CD8-positive, alpha-beta memory T cell (primary cell): ENCODE results near the gene RCC1. TPM values are rescaled to one million over a fixed set of nuclear protein-coding genes. Genes with fewer than 3 reads are reported as not detected.
"Not testable (repeated sequence)": the region's sequence is repeated elsewhere in the genome, so short reads cannot be mapped to it uniquely, and the experiment has no call there.

ENCODE experiments used
- CTCF ChIA-PET: fragments of 350-600 bp; sonication (Branson Sonifier 250); formaldehyde crosslinking; loops from one replicate; lab custom pipeline; 2021; ENCODE audit warnings: antibody characterized with exemption; lab: Charles Lee
- POLR2A ChIA-PET: fragments of 350-600 bp; sonication (Branson Sonifier 250); formaldehyde crosslinking; loops from one replicate; lab custom pipeline; 2021; ENCODE audit warnings: antibody characterized with exemption; lab: Charles Lee
- DNase-seq, 5 donors: peaks; one replicate each; pipeline versions ENCODE4 v3.0.0 to v3.0.0-alpha.2; 2020 to 2022; ENCODE audit warnings: mixed read lengths in 1 of 5
- H3K27ac ChIP-seq: one replicate; pipeline ENCODE4 v1.7.0; 2013; ENCODE audit warnings: low read depth, mild to moderate bottlenecking, low read length, moderate library complexity
- H3K27me3 ChIP-seq: 2 replicates; pipeline ENCODE4 v1.7.0; 2013; ENCODE audit warnings: low read length, mild to moderate bottlenecking; ENCODE audit not compliant: insufficient read depth, poor library complexity, severe bottlenecking
- H3K36me3 ChIP-seq: 2 replicates; pipeline ENCODE4 v1.7.0; 2013; ENCODE audit warnings: mild to moderate bottlenecking, low read length, moderate library complexity; ENCODE audit not compliant: insufficient read depth
- H3K4me1 ChIP-seq: 2 replicates; pipeline ENCODE4 v1.7.0; 2013; ENCODE audit warnings: mild to moderate bottlenecking, low read length, moderate library complexity; ENCODE audit not compliant: insufficient read depth
- H3K4me3 ChIP-seq: 2 replicates; pipeline ENCODE4 v1.7.0; 2013; ENCODE audit warnings: mild to moderate bottlenecking, low read length
- H3K9me3 ChIP-seq: 2 replicates; pipeline ENCODE4 v1.7.0; 2013; ENCODE audit warnings: mild to moderate bottlenecking, low read length
- H3K27ac Mint-ChIP-seq, 8 donors: one replicate each; pipeline ENCODE4 v1.8.0; 2020 to 2021; ENCODE audit warnings: mixed read lengths in 8 of 8, mild to moderate bottlenecking in 6 of 8, inconsistent platforms in 3 of 8, moderate library complexity in 3 of 8
- H3K27me3 Mint-ChIP-seq, 2 donors: one replicate each; pipeline ENCODE4 v1.8.0; 2020 to 2021; ENCODE audit warnings: mixed read lengths in 2 of 2, mild to moderate bottlenecking in 1 of 2, moderate library complexity in 1 of 2
- H3K36me3 Mint-ChIP-seq, 3 donors: one replicate each; pipeline ENCODE4 v1.8.0; 2020 to 2021; ENCODE audit warnings: mixed read lengths in 3 of 3, inconsistent platforms in 1 of 3, mild to moderate bottlenecking in 1 of 3
- H3K4me1 Mint-ChIP-seq, 3 donors: one replicate each; pipeline ENCODE4 v1.8.0; 2020 to 2021; ENCODE audit warnings: mixed read lengths in 3 of 3, inconsistent platforms in 1 of 3, mild to moderate bottlenecking in 1 of 3
- H3K4me3 Mint-ChIP-seq, 7 donors: one replicate each; pipeline ENCODE4 v1.8.0; 2020 to 2021; ENCODE audit warnings: mixed read lengths in 7 of 7, mild to moderate bottlenecking in 6 of 7, moderate library complexity in 4 of 7, inconsistent platforms in 2 of 7
- H3K9me3 Mint-ChIP-seq, 5 donors: one replicate each; pipeline ENCODE4 v1.8.0; 2020 to 2022; ENCODE audit warnings: mixed read lengths in 5 of 5, mild to moderate bottlenecking in 3 of 5, moderate library complexity in 2 of 5, inconsistent platforms in 1 of 5
- polyA plus RNA-seq: library from polyadenylated mRNA; unstranded; fragments of 300-500 nt; fragmentation: Illumina TruSeq; gene quantifications from one replicate; pipeline ENCODE4 v1.2.3, GENCODE V29; 2021
- total RNA-seq, 2 experiments: library from RNA; stranded (reverse); gene quantifications; one replicate each; pipeline ENCODE4 v1.2.3, GENCODE V29; 2021

RCC1 gene
- total and polyA plus RNA-seq, 3 experiments from 2014 or later = 14.0 to 116 (median 115) TPM

DNA sequence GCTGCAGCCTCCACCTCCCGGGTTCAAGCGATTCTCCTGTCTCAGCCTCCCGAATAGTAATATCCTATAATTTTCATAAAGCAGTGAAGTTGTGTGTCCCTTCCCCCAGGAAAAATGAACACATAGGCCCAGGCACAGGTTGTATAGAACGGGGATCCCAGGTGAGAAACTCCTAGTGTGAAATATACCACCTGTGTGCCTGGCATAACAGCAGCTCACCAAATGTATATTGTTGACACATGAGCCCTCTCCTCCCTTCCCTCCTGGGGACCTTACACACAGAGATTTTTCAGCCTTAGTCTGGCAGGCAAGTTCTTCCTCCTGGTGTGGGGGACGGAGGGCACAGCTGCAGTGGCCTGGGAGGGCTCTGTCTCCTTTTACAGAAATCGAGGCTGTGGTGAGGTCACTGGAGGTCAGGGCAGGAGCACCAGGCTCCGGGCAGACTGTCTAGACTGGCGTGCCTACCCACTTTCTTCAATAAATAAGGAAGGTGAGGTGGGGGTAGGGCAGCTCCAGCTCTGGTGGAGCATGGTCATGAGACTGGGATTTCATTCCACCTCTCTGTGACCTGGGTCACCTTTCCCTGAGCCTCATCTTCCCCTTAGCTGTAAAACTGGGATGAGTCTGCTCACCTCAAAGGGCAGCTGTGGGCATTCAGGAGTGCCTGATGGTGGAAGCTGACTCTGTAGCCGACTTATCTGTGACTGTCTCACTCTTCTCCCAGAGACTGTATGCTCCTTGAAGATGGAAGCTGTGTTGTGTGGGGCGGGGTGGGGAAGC is 14.3 kb downstream of the RCC1 start:
- CTCF ChIA-PET = interaction anchor here (0.8 kb wide), 2 partner anchors 61 to 357 kb away, joined by 3 to 4 read pairs; no protein-coding TSS in a partner anchor

DNA sequence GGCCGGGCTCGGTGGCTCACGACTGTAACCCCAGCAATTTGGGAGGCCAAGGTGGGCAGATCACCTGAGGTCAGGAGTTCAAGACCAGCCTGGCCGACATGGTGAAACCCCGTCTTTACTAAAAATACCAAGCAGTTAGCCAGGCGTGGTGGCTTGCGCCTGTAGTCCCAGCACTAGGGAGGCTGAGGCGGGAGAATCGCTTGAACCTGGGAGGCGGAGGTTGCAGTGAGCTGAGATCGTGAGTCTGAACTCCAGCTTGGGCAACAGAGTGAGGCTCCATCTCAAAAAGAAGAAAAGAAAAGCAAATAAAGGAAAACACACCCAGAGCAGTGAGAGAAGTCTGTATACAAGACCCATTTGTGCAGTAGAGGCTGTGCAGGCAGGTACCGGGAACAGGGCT is 15.0 kb downstream of the RCC1 start:
- H3K4me3 Mint-ChIP-seq = peak overlapping the region in 1 of 7 donors; percentile 40
- H3K36me3 ChIP-seq, DNase-seq, H3K9me3 Mint-ChIP-seq, H3K9me3 ChIP-seq, H3K27me3 ChIP-seq, H3K27me3 Mint-ChIP-seq, H3K4me3 ChIP-seq, H3K27ac Mint-ChIP-seq: not testable (repeated sequence)
- H3K4me1 ChIP-seq = peaks cover 18% of the 10 kb centered on the region
- ChIA-PET POLR2A (interaction anchor here (0.5 kb wide), 1 partner anchor 122 kb away, joined by 4 read pairs; no protein-coding TSS in a partner anchor), CTCF (interaction anchor here (1.2 kb wide), 1 partner anchor 61 kb away, joined by 4 read pairs; no protein-coding TSS in a partner anchor)
- H3K4me1 Mint-ChIP-seq = peaks cover 26 to 28% (median 27%) of the 10 kb centered on the region in 3 donors
- H3K36me3 Mint-ChIP-seq = peaks cover 0 to 12% (median 0%) of the 10 kb centered on the region in 3 donors
- H3K27ac ChIP-seq = peak overlapping the region; percentile 43

More for the DNA sequence above, 14.3 kb downstream of the RCC1 start:
- no peaks in the 10 kb centered on the region for H3K9me3 Mint-ChIP-seq
- Histone ChIP-seq H3K9me3 (no peaks in the 10 kb centered on the region), H3K27me3 (no peaks in the 10 kb centered on the region), H3K4me3 (no peak overlapping the region), H3K36me3 (no peaks in the 10 kb centered on the region), H3K4me1 (peaks cover 18% of the 10 kb centered on the region), H3K27ac (peak overlapping the region; percentile 43)
- DNase-seq = no peak
- POLR2A ChIA-PET = interaction anchor here (0.5 to 0.6 kb wide), 2 partner anchors 123 to 157 kb away, joined by 3 to 4 read pairs; no protein-coding TSS in a partner anchor
- peak overlapping the region in 2 of 8 donors; percentile 50 to 94 for H3K27ac Mint-ChIP-seq
- H3K4me3 Mint-ChIP-seq = peak overlapping the region in 6 of 7 donors; percentile 8 to 54 (median 38)
- peaks cover 0 to 3% of the 10 kb centered on the region in 2 donors for H3K27me3 Mint-ChIP-seq
- peaks cover 26 to 28% (median 27%) of the 10 kb centered on the region in 3 donors for H3K4me1 Mint-ChIP-seq
- peaks cover 0 to 12% (median 0%) of the 10 kb centered on the region in 3 donors for H3K36me3 Mint-ChIP-seq

DNA sequence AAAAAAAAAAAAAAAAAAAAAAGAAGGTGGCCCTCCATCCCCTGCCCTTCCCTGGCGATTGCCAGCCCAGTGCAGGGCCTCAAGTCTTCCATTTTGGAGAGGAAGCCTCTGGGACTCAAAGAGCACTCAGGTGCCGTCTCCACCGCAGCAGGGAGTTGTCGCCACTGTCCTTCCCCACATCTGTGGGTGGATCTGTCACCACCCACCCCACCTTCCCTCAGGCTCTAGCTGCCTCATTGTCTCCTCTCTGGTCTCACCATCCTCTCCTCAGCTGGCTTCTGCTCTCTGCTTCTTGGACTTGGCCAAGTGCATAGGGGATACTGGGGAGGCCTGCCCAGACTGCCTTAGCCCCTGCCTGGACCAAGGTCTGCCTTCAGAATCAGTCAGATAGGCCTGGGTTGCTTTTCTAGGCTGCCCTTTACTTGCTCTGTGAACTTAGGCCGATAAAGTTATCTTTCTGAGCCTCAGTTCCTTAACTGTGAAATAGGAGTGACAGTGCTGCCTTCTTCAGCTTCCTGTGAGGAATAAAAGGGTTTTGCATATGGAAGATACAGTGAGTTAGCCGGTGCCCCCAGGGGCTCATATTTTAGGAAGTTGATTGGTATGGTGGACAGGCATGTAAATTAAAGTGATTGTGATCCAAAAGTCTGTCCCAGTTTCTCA is 15.8 kb downstream of the RCC1 start:
- Histone ChIP-seq H3K9me3 (no peaks in the 10 kb centered on the region), H3K27ac (no peak overlapping the region), H3K4me1 (peaks cover 18% of the 10 kb centered on the region), H3K36me3 (no peaks in the 10 kb centered on the region), H3K4me3 (no peak overlapping the region), H3K27me3 (no peaks in the 10 kb centered on the region)
- H3K36me3 Mint-ChIP-seq = peaks cover 0 to 9% (median 0%) of the 10 kb centered on the region in 3 donors
- peaks cover 0 to 3% of the 10 kb centered on the region in 2 donors for H3K27me3 Mint-ChIP-seq
- H3K4me3 Mint-ChIP-seq = peak overlapping the region in 2 of 7 donors; percentile 6 to 55
- peak overlapping the region in 3 of 8 donors; percentile 1 to 69 (median 52) for H3K27ac Mint-ChIP-seq
- CTCF ChIA-PET = interaction anchor here (1.2 kb wide), 1 partner anchor 60 kb away, joined by 4 read pairs; no protein-coding TSS in a partner anchor
- H3K4me1 Mint-ChIP-seq = peaks cover 23 to 26% (median 24%) of the 10 kb centered on the region in 3 donors
- DNase-seq = no peak
- POLR2A ChIA-PET = interaction anchor here (0.6 kb wide), 1 partner anchor 283 kb away, joined by 9 read pairs; no protein-coding TSS in a partner anchor
- H3K9me3 Mint-ChIP-seq = no peaks in the 10 kb centered on the region

DNA sequence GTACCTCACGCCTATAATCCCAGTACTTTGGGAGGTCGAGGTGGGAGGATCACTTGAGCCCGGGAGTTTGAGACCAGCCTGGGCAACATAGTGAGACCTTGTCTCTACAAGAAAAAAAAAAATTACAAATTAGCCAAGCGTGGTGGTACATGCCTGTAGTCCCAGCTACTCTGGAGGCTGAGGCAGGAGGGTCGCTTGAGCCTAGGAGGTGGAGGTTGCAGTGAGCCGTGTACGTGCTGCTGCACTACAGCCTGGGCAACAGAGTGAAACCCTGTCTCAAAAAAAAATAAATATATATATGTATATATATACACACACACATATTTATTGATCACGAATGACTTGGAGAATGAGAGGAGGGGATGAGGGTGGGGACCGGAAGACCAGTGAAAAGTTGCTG is 16.7 kb downstream of the RCC1 start:
- DNase-seq, POLR2A ChIA-PET, H3K27me3 ChIP-seq, CTCF ChIA-PET, H3K27ac ChIP-seq, H3K27ac Mint-ChIP-seq, H3K9me3 Mint-ChIP-seq, H3K9me3 ChIP-seq, H3K36me3 Mint-ChIP-seq, H3K4me3 ChIP-seq, H3K27me3 Mint-ChIP-seq, H3K36me3 ChIP-seq: not testable (repeated sequence)
- Mint-ChIP-seq H3K4me3 (peak overlapping the region in 1 of 7 donors; percentile 6), H3K4me1 (peaks cover 16 to 18% (median 17%) of the 10 kb centered on the region in 3 donors)
- H3K4me1 ChIP-seq = peaks cover 15% of the 10 kb centered on the region

DNA sequence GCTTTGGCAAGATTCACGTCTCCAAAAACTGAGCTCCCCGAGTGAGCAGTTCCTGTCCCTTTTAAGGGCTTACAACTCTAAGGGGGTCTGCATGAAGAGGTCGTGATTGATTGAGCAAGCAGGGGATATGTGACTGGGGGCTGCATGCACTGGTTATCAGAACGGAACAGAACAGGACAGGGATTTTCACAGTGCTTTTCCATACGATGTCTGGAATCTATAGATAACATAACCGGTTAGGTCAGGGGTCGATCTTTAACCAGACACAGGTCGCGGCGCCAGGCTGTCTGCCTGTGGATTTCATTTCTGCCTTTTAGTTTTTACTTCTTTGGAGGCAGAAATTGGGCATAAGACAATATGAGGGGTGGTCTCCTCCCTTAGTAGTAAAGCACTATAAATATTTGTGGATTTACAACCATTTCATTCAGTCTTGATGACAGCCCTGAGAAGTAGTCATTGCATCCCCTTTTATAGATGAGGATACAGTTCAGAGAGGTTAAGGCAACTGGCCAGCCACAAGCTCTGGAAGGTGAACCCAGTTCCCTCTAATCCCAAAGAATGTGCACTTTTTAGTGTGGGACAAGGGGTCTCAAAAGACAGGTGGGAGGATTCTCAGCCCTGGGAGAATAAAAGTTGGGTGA is 19.3 kb downstream of the RCC1 start:
- H3K9me3 ChIP-seq, DNase-seq, H3K4me1 ChIP-seq, H3K4me3 ChIP-seq, H3K4me1 Mint-ChIP-seq, H3K9me3 Mint-ChIP-seq, POLR2A ChIA-PET, H3K36me3 Mint-ChIP-seq, H3K36me3 ChIP-seq, H3K27me3 Mint-ChIP-seq, H3K4me3 Mint-ChIP-seq, CTCF ChIA-PET, H3K27me3 ChIP-seq: not testable (repeated sequence)
- peak overlapping the region in 1 of 8 donors; percentile 76 for H3K27ac Mint-ChIP-seq
- H3K27ac ChIP-seq = peak overlapping the region; percentile 39

DNA sequence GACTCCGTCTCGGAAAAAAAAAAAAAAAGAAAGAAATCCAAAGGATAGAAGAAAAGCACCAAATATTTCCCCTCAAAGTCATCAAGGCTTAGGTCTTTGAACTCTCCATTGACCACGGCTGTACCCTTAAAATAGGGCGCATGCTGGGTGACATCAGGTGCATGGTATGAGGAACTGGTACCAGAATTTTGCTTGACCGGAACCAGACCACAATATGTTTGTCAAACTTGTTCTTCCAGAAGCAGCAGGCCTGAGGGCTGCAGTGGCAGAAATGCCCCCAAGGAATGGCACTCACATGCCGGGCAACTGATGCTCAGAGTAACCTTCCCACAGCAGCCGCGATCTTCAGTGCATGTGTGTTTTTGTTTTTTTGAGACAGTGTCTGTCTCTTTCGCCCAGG is 21.0 kb downstream of the RCC1 start:
- H3K36me3 ChIP-seq = peaks cover 2% of the 10 kb centered on the region
- Mint-ChIP-seq H3K4me3 (no peak overlapping the region), H3K27me3 (no peaks in the 10 kb centered on the region), H3K36me3 (peaks cover 0 to 14% (median 5%) of the 10 kb centered on the region in 3 donors), H3K27ac (no peak overlapping the region), H3K4me1 (peaks cover 0 to 3% (median 0%) of the 10 kb centered on the region in 3 donors), H3K9me3 (no peaks in the 10 kb centered on the region)
- DNase-seq = no peak
- no peaks in the 10 kb centered on the region for H3K9me3 ChIP-seq
- ChIA-PET POLR2A (no interaction called here), CTCF (no interaction called here)
- H3K4me1 ChIP-seq = no peaks in the 10 kb centered on the region
- H3K27me3 ChIP-seq = no peaks in the 10 kb centered on the region
- H3K27ac ChIP-seq = no peak overlapping the region
- no peak overlapping the region for H3K4me3 ChIP-seq

DNA sequence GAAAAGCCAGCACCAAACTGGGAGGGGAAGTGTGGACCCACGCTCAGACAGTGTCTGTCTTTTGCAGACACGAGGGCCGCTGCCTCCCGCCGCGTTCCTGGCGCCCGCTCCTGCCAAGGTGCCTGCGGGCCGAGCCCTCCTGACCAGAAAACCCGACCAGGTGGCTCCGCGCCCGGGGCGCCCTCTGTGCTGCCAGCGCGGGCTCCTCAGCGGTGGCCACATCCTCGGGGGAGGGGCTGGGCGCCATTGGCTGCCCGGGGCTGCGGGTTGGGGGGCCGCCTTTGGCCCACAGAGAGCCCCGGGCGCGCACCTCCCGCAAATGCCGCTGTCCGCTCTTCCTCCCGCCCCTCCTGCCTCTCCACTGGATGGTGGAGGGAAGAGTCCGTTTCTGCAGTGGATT is 24.6 kb downstream of the RCC1 start:
- H3K4me3 Mint-ChIP-seq = no peak overlapping the region
- Histone ChIP-seq H3K27me3 (no peaks in the 10 kb centered on the region), H3K36me3 (peaks cover 4% of the 10 kb centered on the region), H3K4me1 (no peaks in the 10 kb centered on the region), H3K4me3 (no peak overlapping the region), H3K9me3 (no peaks in the 10 kb centered on the region), H3K27ac (no peak overlapping the region)
- ChIA-PET CTCF (no interaction called here), POLR2A (no interaction called here)
- DNase-seq = no peak
- H3K9me3 Mint-ChIP-seq = no peaks in the 10 kb centered on the region
- peaks cover 0 to 30% (median 6%) of the 10 kb centered on the region in 3 donors for H3K36me3 Mint-ChIP-seq
- no peaks in the 10 kb centered on the region for H3K4me1 Mint-ChIP-seq
- no peak overlapping the region for H3K27ac Mint-ChIP-seq
- H3K27me3 Mint-ChIP-seq = no peaks in the 10 kb centered on the region
